GM18508 (cell line): ENCODE results near the gene MPZL2.

Source experiments
- ATAC-seq: cut with Tn5 transposase; IDR thresholded peaks from one replicate; pipeline ENCODE4 v1.9.1; 2021; ENCODE audit warnings: moderate number of reproducible peaks; ENCODE audit not compliant: insufficient read depth, unreplicated experiment

MPZL2 gene

GRCh38 chr11:118224511-118225188, 39.4 kb downstream of the MPZL2 start, which contains the start of gene JAML:
JAML (minus strand) TSS chr11:118225011; CDS start chr11:118214866, 10,145 bp downstream.
- ATAC-seq: no peak

DNA sequence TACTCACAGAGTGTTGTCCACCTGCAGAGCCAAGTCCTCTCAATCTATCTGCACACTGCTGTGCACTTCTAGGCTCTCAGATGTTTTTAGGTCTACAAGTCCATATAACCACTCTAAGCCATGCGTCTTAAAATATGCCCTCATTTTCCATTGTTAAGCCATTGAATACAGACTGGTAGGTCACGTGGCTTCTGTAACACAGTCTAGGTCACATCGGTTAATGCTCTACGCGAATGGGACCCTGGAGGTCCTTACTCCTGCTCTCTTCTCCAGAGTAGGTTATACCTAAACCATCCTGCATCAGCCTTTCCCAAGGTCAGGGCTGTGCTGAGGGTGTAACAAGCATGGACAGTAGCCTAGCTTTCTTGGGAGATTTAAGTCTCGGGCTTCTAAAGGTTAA, 40.1 kb downstream of the MPZL2 start:
- ATAC-seq: no peak

GRCh38 chr11:118223570-118223969, 40.5 kb downstream of the MPZL2 start:
- no peak for ATAC-seq

DNA sequence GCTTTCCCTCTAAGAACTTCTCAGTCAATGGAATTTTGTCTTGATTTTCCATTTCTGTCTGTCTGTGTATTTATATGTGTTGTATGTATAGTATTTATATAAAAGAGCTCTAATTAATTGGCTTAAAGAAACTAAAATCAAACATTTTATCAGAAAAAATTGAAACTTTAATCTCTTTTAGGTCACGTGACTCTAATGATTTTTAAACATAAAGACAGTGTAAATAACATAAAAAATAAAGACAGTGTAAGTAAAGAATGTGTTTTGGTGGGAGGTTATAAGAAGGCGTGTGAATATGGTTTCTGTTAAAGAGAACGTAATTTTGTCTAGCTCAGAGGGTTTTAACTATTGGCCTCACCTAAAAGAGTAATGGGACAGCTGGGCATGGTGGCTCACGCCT, 41.7 kb downstream of the MPZL2 start:
- no peak for ATAC-seq

DNA sequence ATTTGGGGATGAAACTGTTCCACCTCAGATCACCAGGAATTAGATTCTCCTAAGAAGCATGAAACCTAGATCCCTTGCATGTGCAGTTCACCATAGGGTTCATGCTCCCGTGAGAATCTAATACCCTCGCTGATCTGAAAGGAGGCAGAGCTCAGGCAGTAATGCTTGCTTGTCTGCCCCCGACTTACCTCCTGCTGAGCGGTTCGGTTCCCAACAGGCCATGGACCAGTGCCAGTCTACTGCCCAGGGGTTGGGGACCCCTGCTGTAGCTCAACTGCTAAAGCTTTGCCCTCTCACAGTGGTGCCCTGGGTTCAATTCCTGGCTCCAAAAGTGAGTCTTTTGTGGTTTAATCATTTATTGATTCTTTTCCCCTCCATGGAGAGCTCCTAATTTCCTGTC, 42.7 kb downstream of the MPZL2 start:
- no peak for ATAC-seq

GRCh38 chr11:118219732-118220131, 44.4 kb downstream of the MPZL2 start:
- ATAC-seq: no peak

DNA sequence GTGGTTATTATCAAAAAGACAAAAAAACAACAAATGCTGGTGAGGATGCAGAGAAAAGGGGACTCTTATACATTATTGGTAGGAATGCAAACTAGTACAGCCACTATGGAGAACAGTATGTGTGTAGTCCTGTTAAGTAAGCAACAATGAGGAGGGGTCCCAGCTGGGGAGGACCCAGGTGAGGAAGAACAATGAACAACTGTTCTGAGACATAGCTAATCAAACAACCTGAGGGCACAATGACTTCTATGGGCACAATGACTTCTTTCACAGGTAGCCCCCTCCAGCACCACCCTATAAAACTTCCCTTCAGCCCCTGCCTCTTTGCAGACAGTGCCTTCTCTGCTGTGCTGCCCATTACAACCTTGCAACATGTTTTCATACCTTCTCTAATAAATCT, 44.9 kb downstream of the MPZL2 start:
- ATAC-seq: no peak

- ATAC-seq: no peak
Observed at GRCh38 chr11:118217575-118217974, 46.5 kb downstream of the MPZL2 start.

DNA sequence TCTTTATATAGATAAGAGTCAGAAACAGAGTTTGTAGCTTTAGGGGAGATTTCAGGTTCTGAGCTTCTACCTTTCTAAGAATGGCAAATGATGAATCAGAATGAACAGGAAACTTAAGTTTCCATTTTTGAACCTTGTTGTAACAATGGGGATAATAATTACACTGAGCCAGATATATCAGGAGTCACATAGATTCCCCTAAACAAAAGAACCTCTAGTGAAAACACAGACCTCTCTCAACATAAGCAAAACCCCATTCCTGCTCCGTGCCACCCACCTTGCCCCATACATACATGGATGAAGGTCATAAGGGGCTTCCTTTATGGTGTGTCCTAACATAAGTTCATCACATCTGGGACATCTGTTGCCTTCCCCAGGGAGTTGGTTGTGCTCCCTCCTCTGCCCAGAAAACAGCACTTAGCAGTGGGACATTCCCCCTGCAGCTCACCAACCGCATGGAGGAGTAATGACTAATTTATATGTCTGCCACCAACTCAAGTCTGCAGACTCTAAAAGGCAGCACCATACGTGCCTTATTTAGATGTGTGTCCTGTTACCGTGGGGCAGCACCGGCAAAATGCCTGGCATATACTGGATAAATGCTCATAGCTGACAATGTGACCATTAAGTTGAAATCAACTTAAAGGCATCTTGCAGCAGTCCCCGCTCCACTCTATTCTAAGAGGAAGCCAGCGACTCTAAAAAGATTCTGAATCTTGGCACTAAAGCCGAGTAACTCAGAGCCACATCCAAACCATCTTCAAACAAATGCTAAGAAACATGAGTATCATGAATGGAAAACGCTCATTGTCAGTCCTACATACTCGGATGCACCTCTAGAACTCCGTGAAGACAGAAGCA, 47.2 kb downstream of the MPZL2 start:
- no peak for ATAC-seq

GRCh38 chr11:118215765-118216164, 48.3 kb downstream of the MPZL2 start:
- ATAC-seq: no peak

DNA sequence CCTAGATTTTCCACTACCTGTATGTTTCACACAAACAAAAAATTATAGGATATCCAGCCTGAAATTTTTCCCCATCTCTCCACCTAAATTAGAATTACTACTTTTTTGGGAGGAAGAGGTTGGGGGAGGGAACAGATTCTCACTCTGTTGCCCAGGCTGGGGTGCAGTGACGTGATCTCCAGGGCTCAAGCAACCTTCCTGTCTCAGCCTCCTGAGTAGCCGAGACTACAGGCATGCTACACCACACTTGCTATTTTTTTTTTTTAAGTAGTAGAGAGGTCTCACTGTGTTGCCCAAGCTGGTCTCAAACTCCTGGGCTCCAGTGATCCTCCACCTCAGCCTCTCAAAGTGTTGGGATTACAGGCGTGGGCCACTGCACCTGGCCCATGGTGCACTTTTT, 48.8 kb downstream of the MPZL2 start:
- no peak for ATAC-seq

- ATAC-seq: no peak
Observed at GRCh38 chr11:118214210-118214914, 49.7 kb downstream of the MPZL2 start.

DNA sequence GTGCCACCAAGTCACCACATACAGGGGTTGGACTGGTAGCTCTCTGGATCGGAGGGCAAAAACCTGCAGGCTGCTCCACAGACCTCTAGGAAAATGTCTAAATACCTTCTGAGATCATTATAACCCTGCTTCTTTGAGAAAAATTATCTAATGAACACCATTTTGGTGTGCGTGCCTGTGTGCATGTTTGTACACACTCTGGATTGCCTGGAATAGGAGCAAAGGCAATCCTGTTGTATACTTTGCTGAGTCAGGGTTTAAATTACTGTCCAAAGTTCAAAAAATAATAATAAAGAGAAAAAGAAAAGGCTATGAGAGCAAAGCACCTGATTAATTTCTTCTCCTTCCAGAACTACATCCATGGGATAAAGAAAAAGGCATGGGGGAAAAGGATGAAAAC, 50.3 kb downstream of the MPZL2 start:
- ATAC-seq: no peak

DNA sequence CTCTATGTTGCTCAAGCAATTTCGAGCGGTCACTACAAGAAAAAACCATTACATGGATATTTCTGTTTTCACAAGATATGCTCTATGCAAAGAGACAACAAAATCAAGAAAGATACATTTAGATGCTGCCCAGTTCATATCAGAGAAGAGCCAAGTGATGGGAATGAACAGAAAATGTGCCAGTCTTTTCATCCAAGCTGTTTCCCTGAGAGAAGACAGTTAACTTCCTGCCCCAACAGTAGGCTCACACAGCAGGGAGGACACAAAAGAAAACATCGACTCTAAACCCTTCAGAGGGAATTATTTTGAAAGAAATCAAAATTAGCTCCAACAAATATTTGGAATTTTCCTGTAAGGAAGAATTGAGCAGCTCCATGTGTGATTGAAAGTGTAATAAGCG, 50.9 kb downstream of the MPZL2 start:
- no peak for ATAC-seq

DNA sequence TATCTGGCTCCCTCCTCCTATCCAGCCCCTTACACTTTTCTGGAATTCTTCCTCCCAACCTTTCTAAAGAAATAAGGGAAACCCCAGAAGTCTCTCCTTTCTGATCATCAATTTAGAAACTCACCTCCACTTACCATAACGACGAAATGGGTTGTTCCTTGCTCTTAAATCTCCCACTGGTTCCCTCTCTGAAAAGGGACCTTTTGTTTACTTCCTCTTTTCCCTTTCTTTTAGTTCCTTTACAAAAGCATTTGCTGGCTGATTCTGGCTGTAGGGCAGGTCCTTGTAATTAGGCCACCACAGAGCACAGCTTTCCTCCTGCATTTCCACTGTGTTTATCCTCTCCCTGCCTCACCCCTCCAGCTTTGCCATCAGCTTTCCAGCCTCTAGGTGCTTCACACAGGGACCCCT, 51.3 kb downstream of the MPZL2 start:
- no peak for ATAC-seq

- ATAC-seq: no peak
Observed at GRCh38 chr11:118212131-118212725, 51.9 kb downstream of the MPZL2 start.

- ATAC-seq: no peak
Observed at GRCh38 chr11:118211006-118211405, 53.1 kb downstream of the MPZL2 start.

GRCh38 chr11:118210323-118210722, 53.8 kb downstream of the MPZL2 start:
- ATAC-seq: no peak

DNA sequence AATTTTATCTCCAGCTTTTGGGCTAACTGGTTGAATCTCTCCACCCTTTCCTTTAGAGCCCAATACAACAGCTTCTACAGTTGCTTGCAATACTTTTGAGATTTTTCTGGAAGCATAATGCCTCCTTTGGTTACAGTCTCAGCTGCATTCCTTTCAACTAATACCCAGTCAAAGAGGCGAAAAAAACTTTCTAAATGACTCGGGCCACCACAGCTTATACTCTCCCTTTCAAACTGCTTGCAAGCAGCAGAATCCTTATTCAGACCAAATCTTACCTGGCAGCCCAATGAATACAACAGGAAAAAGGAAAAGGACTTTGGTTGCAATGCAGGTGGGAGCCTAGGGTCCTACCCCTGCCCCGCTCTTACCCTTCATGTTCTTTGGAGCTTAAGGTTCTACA, 55.1 kb downstream of the MPZL2 start:
- no peak for ATAC-seq

DNA sequence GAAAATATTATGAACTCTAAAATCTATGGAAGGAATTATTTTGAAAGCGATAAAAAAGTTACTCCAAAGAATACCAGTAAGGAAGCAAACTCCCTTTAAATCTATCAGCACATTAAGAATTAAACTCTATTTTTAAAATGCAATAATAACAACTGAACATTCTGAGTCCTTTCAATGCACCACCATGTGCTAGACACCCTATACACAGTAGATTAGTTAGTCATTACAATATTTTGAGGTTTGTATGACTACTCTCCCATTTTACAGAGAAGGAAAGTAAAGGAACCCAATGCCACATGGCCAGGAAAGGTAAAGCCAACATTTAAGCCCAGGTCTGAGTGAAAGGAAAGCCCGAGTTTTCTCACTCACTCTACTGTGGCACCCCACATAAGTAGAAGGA, 57.0 kb downstream of the MPZL2 start:
- ATAC-seq: no peak
